HepG2 (cell line): Measurements from ENCODE around the gene ECSIT. TPM values are rescaled to one million over a fixed set of nuclear protein-coding genes. Genes with fewer than 3 reads are reported as not detected.

Experiments used
- ARID3A ChIP-seq: IDR thresholded peaks from 2 replicates; pipeline ENCODE4 v1.6.1; 2012; ENCODE audit warnings: low read depth, low read length, improper control_type of control experiment
- BATF2 ChIP-seq: sonication (generic); formaldehyde crosslinking; IDR thresholded peaks from 2 replicates; pipeline ENCODE4 v1.8.0; 2022; ENCODE audit warnings: mild to moderate bottlenecking, missing genetic modification reagents, moderate library complexity
- BORCS8-MEF2B ChIP-seq: sonication (generic); formaldehyde crosslinking; IDR thresholded peaks from 2 replicates; pipeline ENCODE4 v1.8.0; 2022; ENCODE audit warnings: mild to moderate bottlenecking, missing genetic modification reagents
- CCDC6 ChIP-seq: sonication (generic); formaldehyde crosslinking; IDR thresholded peaks from 2 replicates; pipeline ENCODE4 v1.8.1; 2022; ENCODE audit warnings: mild to moderate bottlenecking, missing genetic modification reagents, moderate library complexity
- CENPT ChIP-seq: sonication (generic); formaldehyde crosslinking; IDR thresholded peaks from 2 replicates; pipeline ENCODE4 v1.8.0; 2022; ENCODE audit warnings: low read depth, mild to moderate bottlenecking, moderate library complexity, missing genetic modification reagents
- EHMT2 ChIP-seq: fragments of 200-600 bp; sonication (generic); IDR thresholded peaks from 2 replicates; pipeline ENCODE4 v1.7.0; 2017; ENCODE audit warnings: antibody characterized with exemption, low read depth, low read length, borderline replicate concordance
- FOXP4 ChIP-seq: sonication (generic); formaldehyde crosslinking; IDR thresholded peaks from 2 replicates; pipeline ENCODE4 v1.4.0; 2020; ENCODE audit warnings: missing genetic modification reagents
- HOMEZ ChIP-seq: IDR thresholded peaks from 2 replicates; pipeline ENCODE4 v1.6.1; 2016; ENCODE audit warnings: low read depth
- IRF2 ChIP-seq: IDR thresholded peaks from 2 replicates; pipeline ENCODE4 v1.6.1; 2018; ENCODE audit warnings: missing genetic modification reagents, missing compliant biosample characterization
- KLF13 ChIP-seq: sonication (generic); formaldehyde crosslinking; IDR thresholded peaks from 2 replicates; pipeline ENCODE4 v1.4.0; 2020; ENCODE audit warnings: mild to moderate bottlenecking, missing genetic modification reagents
- KLF6 ChIP-seq: IDR thresholded peaks from 2 replicates; pipeline ENCODE4 v1.8.0; 2016; ENCODE audit warnings: missing biosample characterization, missing genetic modification reagents
- MTF1 ChIP-seq: sonication (generic); formaldehyde crosslinking; IDR thresholded peaks from 2 replicates; pipeline ENCODE4 v1.5.0; 2020; ENCODE audit warnings: missing genetic modification reagents
- NFKB2 ChIP-seq: sonication (generic); formaldehyde crosslinking; IDR thresholded peaks from 2 replicates; pipeline ENCODE4 v1.4.0; 2020; ENCODE audit warnings: missing genetic modification reagents, borderline replicate concordance
- PBX3 ChIP-seq: sonication (generic); formaldehyde crosslinking; IDR thresholded peaks from 2 replicates; pipeline ENCODE4 v1.8.1; 2023; ENCODE audit warnings: missing genetic modification reagents, inconsistent platforms, borderline replicate concordance
- PHF20 ChIP-seq: sonication (generic); formaldehyde crosslinking; IDR thresholded peaks from 2 replicates; pipeline ENCODE4 v1.5.0; 2020; ENCODE audit warnings: mild to moderate bottlenecking, missing genetic modification reagents
- RBM22 ChIP-seq: fragments of 200-400 bp; formaldehyde crosslinking; optimal IDR thresholded peaks from 2 replicates; pipeline ENCODE3; 2017; ENCODE audit warnings: mild to moderate bottlenecking, low read length, moderate library complexity
- RFXANK ChIP-seq: IDR thresholded peaks from 2 replicates; pipeline ENCODE4 v1.6.1; 2016
- SP5 ChIP-seq: IDR thresholded peaks from 2 replicates; pipeline ENCODE4 v1.6.1; 2016; ENCODE audit warnings: low read depth, borderline replicate concordance
- SRSF4 ChIP-seq: fragments of 200-400 bp; formaldehyde crosslinking; IDR thresholded peaks from one replicate; pipeline ENCODE4 v1.6.1; 2018; ENCODE audit warnings: mild to moderate bottlenecking, low read depth, low read length, moderate library complexity; ENCODE audit not compliant: poor library complexity, severe bottlenecking
- ZC3H4 ChIP-seq: sonication (generic); formaldehyde crosslinking; IDR thresholded peaks from 2 replicates; pipeline ENCODE4 v1.4.0; 2020; ENCODE audit warnings: missing genetic modification reagents, borderline replicate concordance
- ZFYVE20 ChIP-seq: sonication (generic); formaldehyde crosslinking; IDR thresholded peaks from 2 replicates; pipeline ENCODE4 v1.8.0; 2023; ENCODE audit warnings: low read depth, mild to moderate bottlenecking, moderate library complexity, missing genetic modification reagents, borderline replicate concordance
- ZNF761 ChIP-seq: sonication (generic); formaldehyde crosslinking; conservative IDR thresholded peaks from 2 replicates; pipeline ENCODE4 v1.4.0; 2020; ENCODE audit warnings: mild to moderate bottlenecking, missing genetic modification reagents
- ZSCAN29 ChIP-seq: sonication (generic); formaldehyde crosslinking; conservative IDR thresholded peaks from 2 replicates; pipeline ENCODE4 v1.4.0; 2020; ENCODE audit warnings: mild to moderate bottlenecking, missing genetic modification reagents
- polyA plus RNA-seq, 8 experiments: library from polyadenylated mRNA; depleted of rRNA in 3 of 8; stranded (reverse) in 7 of 8; unstranded in 1 of 8; fragments of >200 nt; fragmentation: Illumina TruSeq in 4 of 8; extraction: Trizol in 4 of 8; gene quantifications; 2 replicates each; pipeline versions ENCODE4 v1.2.1 to v1.2.3, GENCODE V29; 2011 to 2016; ENCODE audit warnings: low read depth in 4 of 8, missing spikeins in 1 of 8, mixed read lengths in 1 of 8; ENCODE audit not compliant: insufficient read depth in 1 of 8
- total RNA-seq, 5 experiments: library from RNA; depleted of rRNA; stranded (reverse); fragments of >200 nt; fragmentation: Illumina TruSeq; extraction: Trizol; gene quantifications; 2 replicates each; pipeline ENCODE4 v1.2.3, GENCODE V29; 2016; ENCODE audit warnings: low read depth in 1 of 5

The ECSIT gene
- total and polyA plus RNA-seq, 2 of the 13 experiments (the other 11 are each of a cell fraction or from before 2014, with no cell fraction given), result 36.4 to 62.3 TPM

GRCh38 chr19:11482384-11483050 is 46.4 kb downstream of the ECSIT start (continued):
- TF ChIP-seq FOXP4 (CRISPR knock-in tag) (peak; percentile 61; the same call in 1 of the 2 replicates), MTF1 (CRISPR knock-in tag) (0 out of 2 replicates have a peak, but pooled peaks have one; percentile 22), ARID3A (no peak), RBM22 (peak; percentile 54), HOMEZ (no peak), CENPT (CRISPR knock-in tag) (0 out of 2 replicates have a peak, but pooled peaks have one; percentile 59), ZC3H4 (CRISPR knock-in tag) (no peak), NFKB2 (CRISPR knock-in tag) (peak; percentile 90), BATF2 (CRISPR knock-in tag) (no peak), BORCS8-MEF2B (CRISPR knock-in tag) (peak; percentile 96), PBX3 (no peak), PHF20 (CRISPR knock-in tag) (peak; percentile 36; the same call in 1 of the 2 replicates), CCDC6 (CRISPR knock-in tag) (peak; percentile 80; the same call in 1 of the 2 replicates), ZNF761 (CRISPR knock-in tag) (peak; percentile 65; the same call in 1 of the 2 replicates), ZFYVE20 (no peak), EHMT2 (no peak), SP5 (CRISPR knock-in tag) (peak; percentile 60; the same call in 1 of the 2 replicates), RFXANK (CRISPR knock-in tag) (no peak), KLF13 (CRISPR knock-in tag) (peak; percentile 84; the same call in 1 of the 2 replicates), ZSCAN29 (CRISPR knock-in tag) (no peak), IRF2 (CRISPR knock-in tag) (peak; percentile 67; the same call in 1 of the 2 replicates), SRSF4 (no peak), KLF6 (CRISPR knock-in tag) (peak; percentile 72)
